Transverse colon (tissue), 4 donors: ENCODE results near the gene CTTN.

Source experiments
- CTCF ChIP-seq, 5 experiments: fragments of 200-600 bp in 3 of 5; fragments of 450-650 bp in 2 of 5; sonication (generic) in 3 of 5; IDR thresholded peaks; 1 replicate in 2 of 5; 2 replicates in 3 of 5; pipeline ENCODE4 v1.5.1; 2016 to 2017; ENCODE audit warnings: antibody characterized with exemption in 5 of 5, inconsistent platforms in 3 of 5, mild to moderate bottlenecking in 2 of 5, moderate library complexity in 1 of 5
- EP300 ChIP-seq: sonication (generic); formaldehyde crosslinking; IDR thresholded peaks from one replicate; pipeline ENCODE4 v1.6.1; 2017; ENCODE audit warnings: antibody characterized with exemption, low read depth
- POLR2A ChIP-seq: fragments of 450-650 bp; IDR thresholded peaks from one replicate; pipeline ENCODE4 v1.6.1; 2016; ENCODE audit warnings: antibody characterized with exemption, mild to moderate bottlenecking, moderate library complexity
- POLR2AphosphoS5 ChIP-seq, 3 donors: sonication (generic); formaldehyde crosslinking; IDR thresholded peaks; one replicate each; pipeline ENCODE4 v1.6.1; 2016; ENCODE audit warnings: antibody characterized with exemption in 3 of 3

DNA sequence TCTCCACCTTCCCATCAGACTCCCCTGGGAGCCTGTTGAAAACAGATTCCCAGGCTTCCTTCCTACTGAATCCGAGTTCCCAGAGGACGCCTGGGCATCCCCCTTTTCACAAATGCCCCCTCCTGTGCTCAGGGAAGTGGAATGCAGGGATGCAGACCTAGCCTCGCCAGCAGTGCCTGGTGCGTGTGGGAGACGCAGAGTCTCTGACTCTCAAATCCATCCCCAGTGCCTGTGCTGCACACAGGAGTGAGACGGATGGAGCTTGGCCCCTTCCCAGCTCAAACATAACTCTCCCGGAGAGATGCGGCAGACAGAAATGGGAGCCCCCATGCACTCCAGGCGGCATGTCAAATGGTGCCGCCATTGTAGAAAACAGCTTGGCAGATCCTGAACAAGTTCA, 62.6 kb downstream of the CTTN start:
- no peak for TF ChIP-seq POLR2A
- no peak for TF ChIP-seq CTCF (IDR thresholded peaks at IDR 0.05)
- no peak for TF ChIP-seq POLR2AphosphoS5 (IDR thresholded peaks at IDR 0.05)
- no peak for TF ChIP-seq EP300
